MCF 10A (cell line): ENCODE measurements around the gene KREMEN1. TPM values are rescaled to one million over a fixed set of nuclear protein-coding genes. Genes with fewer than 3 reads are reported as not detected.

Experiments used
- BruUV-seq: library from RNA; stranded (reverse); fragments of 400-500 nt; replicated peaks from 2 replicates; lab custom pipeline; 2021; lab: Mats Ljungman, UMichigan
- CTCF ChIA-PET: fragments of 300-600 bp; sonication (Branson Sonifier 250); formaldehyde crosslinking; extraction: SDS; loops from one replicate; lab custom pipeline; 2021; ENCODE audit warnings: antibody characterized with exemption, inconsistent platforms; lab: Yijun Ruan, JAX
- POLR2A ChIA-PET: fragments of 300-600, 350-650 bp; sonication (Branson Sonifier 250); formaldehyde crosslinking; extraction: SDS; loops from one replicate; lab custom pipeline; 2020; ENCODE audit warnings: antibody characterized with exemption, inconsistent platforms; lab: Yijun Ruan, JAX
- DNase-seq: peaks from one replicate; pipeline ENCODE4 v3.0.0-alpha.2; 2018; ENCODE audit not compliant: unreplicated experiment
- H3K27ac Mint-ChIP-seq: one replicate; pipeline ENCODE4 v1.8.0; 2022; ENCODE audit warnings: mild to moderate bottlenecking, low read depth, mixed read lengths; ENCODE audit not compliant: unreplicated experiment
- H3K27me3 Mint-ChIP-seq: one replicate; pipeline ENCODE4 v1.8.0; 2022; ENCODE audit warnings: mixed read lengths; ENCODE audit not compliant: insufficient read depth, unreplicated experiment
- H3K36me3 Mint-ChIP-seq: one replicate; pipeline ENCODE4 v1.8.0; 2022; ENCODE audit warnings: mild to moderate bottlenecking, moderate library complexity, mixed read lengths; ENCODE audit not compliant: insufficient read depth, unreplicated experiment
- H3K4me1 Mint-ChIP-seq: one replicate; pipeline ENCODE4 v1.8.0; 2022; ENCODE audit warnings: mixed read lengths; ENCODE audit not compliant: insufficient read depth, unreplicated experiment
- H3K4me3 Mint-ChIP-seq: one replicate; pipeline ENCODE4 v1.8.0; 2022; ENCODE audit warnings: mild to moderate bottlenecking, moderate library complexity, mixed read lengths; ENCODE audit not compliant: unreplicated experiment
- H3K9me3 Mint-ChIP-seq: one replicate; pipeline ENCODE4 v1.8.0; 2022; ENCODE audit warnings: mixed read lengths; ENCODE audit not compliant: unreplicated experiment
- intact Hi-C: fragments of 100-400 bp; cut with micrococcal nuclease; formaldehyde crosslinking; loops from 2 replicates; pipeline ENCODE4 v1.14.1; 2022
- total RNA-seq: library from RNA; stranded (reverse); gene quantifications from 2 replicates; pipeline ENCODE4 v1.2.3, GENCODE V29; 2022
- TF ChIP-seq, protein P1 (sequence below): fragments of 200-600 bp; IDR thresholded peaks from one replicate; pipeline ENCODE4 v1.8.0; 2022; ENCODE audit warnings: antibody characterized with exemption, mild to moderate bottlenecking; ENCODE audit not compliant: unreplicated experiment

The KREMEN1 gene
- total RNA-seq, 1 experiment from 2014 or later: 3.6 TPM

DNA sequence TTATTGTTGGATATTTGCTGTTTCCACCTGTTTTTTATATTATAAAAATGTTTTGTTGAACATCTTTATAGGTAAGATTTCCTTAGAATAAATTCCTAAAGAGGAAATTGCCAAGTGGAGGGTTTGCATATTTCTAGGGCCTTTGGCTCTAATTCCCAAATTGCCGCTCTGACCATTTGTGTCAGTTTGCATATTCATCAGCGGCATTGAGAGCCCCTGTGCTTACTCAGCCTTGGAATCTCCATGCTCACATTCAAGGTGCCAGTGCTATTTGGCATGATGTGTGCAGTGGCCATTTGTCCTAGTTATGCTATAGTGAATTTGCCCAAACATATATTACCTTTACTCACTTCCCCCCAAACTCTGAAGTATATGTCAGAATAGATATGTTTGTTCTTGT, 25.5 kb downstream of the KREMEN1 start:
- Mint-ChIP-seq H3K4me1 (peaks cover 6% of the 10 kb centered on the region), H3K27me3 (no peaks in the 10 kb centered on the region), H3K4me3 (no peak overlapping the region), H3K9me3 (no peaks in the 10 kb centered on the region), H3K36me3 (no peaks in the 10 kb centered on the region), H3K27ac (no peak overlapping the region)
- POLR2A ChIA-PET: no interaction called here
- TF ChIP-seq, protein P1, sequence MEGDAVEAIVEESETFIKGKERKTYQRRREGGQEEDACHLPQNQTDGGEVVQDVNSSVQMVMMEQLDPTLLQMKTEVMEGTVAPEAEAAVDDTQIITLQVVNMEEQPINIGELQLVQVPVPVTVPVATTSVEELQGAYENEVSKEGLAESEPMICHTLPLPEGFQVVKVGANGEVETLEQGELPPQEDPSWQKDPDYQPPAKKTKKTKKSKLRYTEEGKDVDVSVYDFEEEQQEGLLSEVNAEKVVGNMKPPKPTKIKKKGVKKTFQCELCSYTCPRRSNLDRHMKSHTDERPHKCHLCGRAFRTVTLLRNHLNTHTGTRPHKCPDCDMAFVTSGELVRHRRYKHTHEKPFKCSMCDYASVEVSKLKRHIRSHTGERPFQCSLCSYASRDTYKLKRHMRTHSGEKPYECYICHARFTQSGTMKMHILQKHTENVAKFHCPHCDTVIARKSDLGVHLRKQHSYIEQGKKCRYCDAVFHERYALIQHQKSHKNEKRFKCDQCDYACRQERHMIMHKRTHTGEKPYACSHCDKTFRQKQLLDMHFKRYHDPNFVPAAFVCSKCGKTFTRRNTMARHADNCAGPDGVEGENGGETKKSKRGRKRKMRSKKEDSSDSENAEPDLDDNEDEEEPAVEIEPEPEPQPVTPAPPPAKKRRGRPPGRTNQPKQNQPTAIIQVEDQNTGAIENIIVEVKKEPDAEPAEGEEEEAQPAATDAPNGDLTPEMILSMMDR: no peak
- no TSS peak for BruUV-seq
- intact Hi-C loops: no loop called here
- no peak for DNase-seq
- CTCF ChIA-PET: no interaction called here

DNA sequence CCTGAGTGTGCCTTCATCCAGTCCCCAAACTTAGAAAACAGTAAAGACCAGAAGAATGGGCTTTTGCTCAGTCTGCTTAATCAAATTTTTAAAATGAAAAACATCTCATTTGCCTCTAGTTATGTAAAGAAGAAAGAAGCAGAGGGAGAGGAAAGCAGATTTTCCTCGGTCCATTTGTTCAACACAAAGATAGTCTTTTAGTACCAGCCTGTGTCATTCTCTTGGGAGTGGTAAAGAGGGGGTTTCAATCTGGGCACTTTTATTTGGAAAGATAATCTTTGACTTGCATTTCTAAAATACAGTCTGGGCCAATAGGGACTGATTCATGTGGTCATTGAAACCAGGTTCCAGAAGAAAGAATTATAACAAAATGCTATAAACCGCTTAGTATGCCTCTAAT, 29.5 kb downstream of the KREMEN1 start:
- POLR2A ChIA-PET: no interaction called here
- H3K36me3 Mint-ChIP-seq: no peaks in the 10 kb centered on the region
- CTCF ChIA-PET: no interaction called here
- H3K4me1 Mint-ChIP-seq: no peaks in the 10 kb centered on the region
- BruUV-seq: no TSS peak
- H3K27me3 Mint-ChIP-seq: no peaks in the 10 kb centered on the region
- no peaks in the 10 kb centered on the region for H3K9me3 Mint-ChIP-seq
- intact Hi-C loops: no loop called here
- no peak for DNase-seq
- no peak overlapping the region for H3K27ac Mint-ChIP-seq
- no peak overlapping the region for H3K4me3 Mint-ChIP-seq
- TF ChIP-seq, protein P1: no peak

DNA sequence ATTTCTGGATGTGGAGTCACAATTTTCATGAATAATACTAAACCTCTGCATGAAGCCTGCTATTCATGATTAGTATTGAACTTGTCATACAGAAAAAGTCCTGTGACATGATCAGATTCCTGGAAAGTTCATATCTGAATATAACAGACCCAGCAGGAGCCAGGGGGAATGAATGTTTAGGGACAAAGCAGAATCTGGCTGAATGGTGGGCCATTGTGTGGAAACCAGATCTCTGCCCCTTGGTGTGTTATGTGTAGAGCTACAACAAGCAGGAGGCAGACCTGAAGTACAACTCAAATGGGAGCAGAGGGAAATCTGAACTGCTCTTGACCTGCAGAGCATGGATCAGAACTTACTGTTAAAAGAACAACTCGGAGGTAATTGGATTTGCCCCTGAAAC, 30.3 kb downstream of the KREMEN1 start:
- intact Hi-C loops: no loop called here
- DNase-seq: no peak
- Mint-ChIP-seq H3K36me3 (no peaks in the 10 kb centered on the region), H3K27ac (no peak overlapping the region), H3K9me3 (no peaks in the 10 kb centered on the region), H3K4me3 (no peak overlapping the region), H3K27me3 (no peaks in the 10 kb centered on the region), H3K4me1 (no peaks in the 10 kb centered on the region)
- ChIA-PET POLR2A (no interaction called here), CTCF (interaction anchor here (0.9 to 1.1 kb wide), 2 partner anchors 51 to 62 kb away, joined by 3 read pairs; no protein-coding TSS in a partner anchor)
- BruUV-seq: no TSS peak
- TF ChIP-seq, protein P1: no peak

DNA sequence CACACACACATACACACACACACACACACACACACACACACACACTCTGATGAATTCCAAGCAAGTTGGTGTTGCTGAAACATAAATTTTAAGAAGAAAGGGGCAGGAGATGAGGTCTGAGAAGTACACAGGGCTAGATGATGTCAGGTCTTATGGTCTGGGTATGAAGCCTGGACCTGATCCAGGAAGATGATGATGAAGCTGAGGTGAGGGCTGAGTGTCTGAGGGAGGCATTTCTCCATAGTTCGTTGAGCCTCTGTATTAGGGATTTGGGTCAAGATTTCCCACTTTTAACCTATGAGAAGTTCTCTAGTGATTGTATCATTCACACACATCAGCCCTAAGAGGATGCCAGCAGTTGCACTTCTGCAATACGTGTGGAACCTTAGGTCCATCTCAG, 32.6 kb downstream of the KREMEN1 start:
- no peak overlapping the region for H3K27ac Mint-ChIP-seq
- BruUV-seq: no TSS peak
- no peak for DNase-seq
- TF ChIP-seq, protein P1: no peak
- no peaks in the 10 kb centered on the region for H3K27me3 Mint-ChIP-seq
- CTCF ChIA-PET: interaction anchor here (0.6 kb wide), 1 partner anchor 16 kb away, joined by 3 read pairs; no protein-coding TSS in a partner anchor
- POLR2A ChIA-PET: interaction anchor here (1.1 kb wide), 1 partner anchor 125 kb away, joined by 3 read pairs; no protein-coding TSS in a partner anchor
- H3K4me3 Mint-ChIP-seq: no peak overlapping the region
- no peaks in the 10 kb centered on the region for H3K9me3 Mint-ChIP-seq
- no peaks in the 10 kb centered on the region for H3K4me1 Mint-ChIP-seq
- no peaks in the 10 kb centered on the region for H3K36me3 Mint-ChIP-seq
- intact Hi-C loops: no loop called here
